GM21528 (cell line): ENCODE data around the gene EGR1.
"Not testable (repeated sequence)": the region's sequence is repeated elsewhere in the genome, so short reads cannot be mapped to it uniquely, and the experiment has no call there.

Source experiments
- ATAC-seq: cut with Tn5 transposase; IDR thresholded peaks from one replicate; pipeline ENCODE4 v1.9.1; 2021; ENCODE audit warnings: mild to moderate bottlenecking, moderate library complexity; ENCODE audit not compliant: unreplicated experiment, low FRiP score

Gene EGR1

GRCh38 chr5:138468966-138469539 is 3.8 kb downstream of the EGR1 start:
- no peak for ATAC-seq

- no peak for ATAC-seq
Measured at GRCh38 chr5:138469540-138470321, 4.5 kb downstream of the EGR1 start.

GRCh38 chr5:138470322-138471051 is 5.2 kb downstream of the EGR1 start:
- no peak for ATAC-seq

- ATAC-seq: no peak
Measured at GRCh38 chr5:138471052-138471361, 5.7 kb downstream of the EGR1 start.

- ATAC-seq: no peak
Measured at GRCh38 chr5:138472353-138472752, 7.1 kb downstream of the EGR1 start.

- ATAC-seq: not testable (repeated sequence)
Measured at GRCh38 chr5:138473151-138473550, 7.9 kb downstream of the EGR1 start.

- no peak for ATAC-seq
Measured at GRCh38 chr5:138476918-138477317, 11.6 kb downstream of the EGR1 start.

- no peak for ATAC-seq
Measured at GRCh38 chr5:138482638-138483037, 17.4 kb downstream of the EGR1 start.

- ATAC-seq: no peak
Measured at GRCh38 chr5:138488481-138488945, 23.2 kb downstream of the EGR1 start.

- no peak for ATAC-seq
Measured at GRCh38 chr5:138489683-138490061, 24.4 kb downstream of the EGR1 start.

GRCh38 chr5:138490648-138491283 is 25.5 kb downstream of the EGR1 start:
- ATAC-seq: no peak

- no peak for ATAC-seq
Measured at GRCh38 chr5:138491284-138491648, 26.0 kb downstream of the EGR1 start.

- peak; percentile 95 for ATAC-seq
Measured at GRCh38 chr5:138491669-138492559, 26.6 kb downstream of the EGR1 start.

- peak; percentile 25 for ATAC-seq
Measured at GRCh38 chr5:138492560-138493045, 27.3 kb downstream of the EGR1 start.

- ATAC-seq: no peak
Measured at GRCh38 chr5:138495351-138495750, 30.1 kb downstream of the EGR1 start.

GRCh38 chr5:138498376-138498775 is 33.1 kb downstream of the EGR1 start:
- ATAC-seq: no peak

- ATAC-seq: no peak
Measured at GRCh38 chr5:138502121-138502520, 36.8 kb downstream of the EGR1 start.

- ATAC-seq: no peak
Measured at GRCh38 chr5:138502521-138502920, 37.2 kb downstream of the EGR1 start.

GRCh38 chr5:138503487-138504270 is 38.4 kb downstream of the EGR1 start:
- ATAC-seq: no peak
